Stimulated activated CD8-positive, alpha-beta memory T cell treated with anti-CD3 and anti-CD28 coated beads, Interleukin-7, amount 100 ng/mL, for 24 hours (primary cell): ENCODE measurements around the gene FLRT1.

Source experiments
- DNase-seq: peaks from one replicate; pipeline ENCODE4 v3.0.0-alpha.2; 2020; ENCODE audit warnings: low read depth

FLRT1 gene

GRCh38 chr11:64035576-64035975, at the start of gene FLRT1:
Gene FLRT1, plus strand, starts transcription at chr11:64035931. Its CDS starts 80,337 bp downstream, at chr11:64116268.
- DNase-seq, result no peak

- DNase-seq, result peak; percentile 76
These were observed 49.4 kb upstream of the FLRT1 start, which contains the start of gene OTUB1 for GRCh38 chr11:63986156-63986931. Gene OTUB1, plus strand, starts transcription at chr11:63986438. Its CDS starts 19 bp downstream, at chr11:63986457.

- DNase-seq, result no peak
These were observed 48.7 kb upstream of the FLRT1 start for GRCh38 chr11:63986932-63987513.

- DNase-seq, result no peak
These were observed 44.2 kb upstream of the FLRT1 start for GRCh38 chr11:63991558-63991957.

- no peak for DNase-seq
These were observed 42.6 kb upstream of the FLRT1 start for GRCh38 chr11:63993100-63993499.

GRCh38 chr11:63993993-63994392, 41.7 kb upstream of the FLRT1 start:
- DNase-seq, result no peak

- DNase-seq, result no peak
These were observed 39.2 kb upstream of the FLRT1 start for GRCh38 chr11:63996512-63996911.

GRCh38 chr11:63997104-63997700, 38.5 kb upstream of the FLRT1 start:
- DNase-seq, result no peak

- DNase-seq, result no peak
These were observed 37.9 kb upstream of the FLRT1 start for GRCh38 chr11:63997801-63998337.

- DNase-seq, result no peak
These were observed 37.0 kb upstream of the FLRT1 start for GRCh38 chr11:63998558-63999348.

GRCh38 chr11:63999349-64000025, 36.2 kb upstream of the FLRT1 start:
- peak; percentile 34 for DNase-seq

GRCh38 chr11:64000026-64000739, 35.5 kb upstream of the FLRT1 start:
- peak; percentile 21 for DNase-seq

- DNase-seq, result no peak
These were observed 34.8 kb upstream of the FLRT1 start for GRCh38 chr11:64000740-64001483.

- DNase-seq, result no peak
These were observed 34.0 kb upstream of the FLRT1 start for GRCh38 chr11:64001484-64002420.

GRCh38 chr11:64003807-64004589, 31.7 kb upstream of the FLRT1 start:
- no peak for DNase-seq

GRCh38 chr11:64004590-64004984, 31.1 kb upstream of the FLRT1 start:
- no peak for DNase-seq

- DNase-seq, result no peak
These were observed 30.0 kb upstream of the FLRT1 start for GRCh38 chr11:64005691-64006090.

GRCh38 chr11:64006398-64006797, 29.3 kb upstream of the FLRT1 start:
- no peak for DNase-seq
